Thoracic aorta (tissue), 2 donors: ENCODE results near the gene TRMT6. TPM values are rescaled to one million over a fixed set of nuclear protein-coding genes. Genes with fewer than 3 reads are reported as not detected.

ENCODE experiments used
- ATAC-seq: fragments of 150-250 bp; one replicate; pipeline ENCODE4 v1.8.0; 2017; ENCODE audit warnings: low read depth; ENCODE audit not compliant: insufficient number of reproducible peaks, low FRiP score
- DNase-seq: peaks from one replicate; pipeline ENCODE4 v3.0.0-alpha.2; 2020; ENCODE audit warnings: low spot score
- H3K27ac ChIP-seq, 2 donors: fragments of 200-600 bp; sonication (generic); 1 replicate in 1 of 2; 2 replicates in 1 of 2; pipeline ENCODE4 v1.5.1; 2016; ENCODE audit warnings: mild to moderate bottlenecking in 2 of 2, moderate library complexity in 2 of 2
- H3K27me3 ChIP-seq: fragments of 200-600 bp; sonication (generic); replicated peaks from 2 replicates; pipeline ENCODE4 v1.6.0; 2016; ENCODE audit warnings: mild to moderate bottlenecking; ENCODE audit not compliant: insufficient read depth
- H3K36me3 ChIP-seq: fragments of 200-600 bp; sonication (generic); one replicate; pipeline ENCODE4 v1.5.1; 2016
- H3K4me1 ChIP-seq, 2 donors: fragments of 200-600 bp; sonication (generic); 1 replicate in 1 of 2; 2 replicates in 1 of 2; pipeline versions ENCODE4 v1.5.1 to v1.6.0; 2016; ENCODE audit warnings: low read depth in 2 of 2, mild to moderate bottlenecking in 1 of 2; ENCODE audit not compliant: control insufficient read depth in 1 of 2
- H3K4me3 ChIP-seq: fragments of 200-600 bp; sonication (generic); 2 replicates; pipeline ENCODE4 v1.5.1; 2016; ENCODE audit warnings: mild to moderate bottlenecking
- H3K9me3 ChIP-seq: fragments of 200-600 bp; sonication (generic); 2 replicates; pipeline ENCODE4 v1.5.1; 2016
- total RNA-seq, 2 donors: library from RNA; depleted of rRNA; stranded (reverse); fragments of >200 nt; gene quantifications; one replicate each; pipeline versions ENCODE4 v1.1.0 to v1.2.3, GENCODE V29; 2016
- TF ChIP-seq, protein P1 (sequence below): fragments of 200-600 bp; sonication (generic); IDR thresholded peaks from one replicate; pipeline ENCODE4 v1.5.1; 2019; ENCODE audit warnings: antibody characterized with exemption

TRMT6 gene
- 10 to 100 TPM in 1 of 2 donors, 1 to 10 TPM in 1; 5.0 to 10.9 TPM for total RNA-seq

DNA sequence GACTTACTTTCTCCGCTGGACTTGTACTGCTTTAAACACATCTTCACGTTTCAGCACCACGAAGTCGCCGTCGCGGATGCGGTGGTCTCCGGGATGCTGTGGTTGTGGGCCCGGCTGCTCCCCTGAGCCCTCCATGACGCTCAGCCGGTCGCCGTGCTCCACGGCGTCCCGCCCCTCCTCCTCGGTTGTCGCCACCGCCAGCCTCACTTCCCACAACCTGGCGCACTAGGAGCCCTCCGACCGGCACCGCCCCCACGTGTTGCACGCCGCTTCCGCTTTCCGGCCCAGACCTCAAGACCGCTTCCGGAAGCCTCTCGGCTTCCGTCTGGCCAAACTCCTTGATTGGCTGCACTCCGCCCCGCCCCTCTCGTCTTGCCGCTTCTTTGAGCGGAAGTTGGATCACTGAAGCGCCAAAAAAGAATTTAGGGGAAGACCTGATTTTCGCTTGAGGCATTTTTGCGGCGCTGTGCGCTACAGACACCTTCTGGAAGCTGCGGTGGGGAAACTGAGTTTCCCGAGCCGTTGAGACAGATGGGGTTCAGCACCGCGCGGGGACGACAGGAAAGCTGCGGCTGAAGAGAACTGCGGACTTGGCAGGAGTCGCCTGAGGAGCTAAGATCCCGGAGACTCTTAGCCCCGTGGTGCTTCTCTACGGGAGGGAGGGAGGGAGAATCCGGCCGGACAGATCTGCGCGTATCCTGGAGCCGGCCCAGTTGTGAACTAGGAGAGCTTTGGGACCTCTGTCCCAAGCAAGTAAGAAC is at the start of gene TRMT6, which contains the start of gene MCM8:
Gene TRMT6, minus strand, starts transcription at position 263 of the 761 bp plus-strand sequence. Its CDS starts 128 bp downstream, at position 135.
Gene MCM8, plus strand, starts transcription at position 382 of the 761 bp plus-strand sequence. CDS start 1,364 bp downstream, outside the sequence.
- peaks cover 18 to 21% of the 10 kb centered on the region in 2 donors for H3K4me1 ChIP-seq
- no peaks in the 10 kb centered on the region for H3K9me3 ChIP-seq
- TF ChIP-seq, protein P1, sequence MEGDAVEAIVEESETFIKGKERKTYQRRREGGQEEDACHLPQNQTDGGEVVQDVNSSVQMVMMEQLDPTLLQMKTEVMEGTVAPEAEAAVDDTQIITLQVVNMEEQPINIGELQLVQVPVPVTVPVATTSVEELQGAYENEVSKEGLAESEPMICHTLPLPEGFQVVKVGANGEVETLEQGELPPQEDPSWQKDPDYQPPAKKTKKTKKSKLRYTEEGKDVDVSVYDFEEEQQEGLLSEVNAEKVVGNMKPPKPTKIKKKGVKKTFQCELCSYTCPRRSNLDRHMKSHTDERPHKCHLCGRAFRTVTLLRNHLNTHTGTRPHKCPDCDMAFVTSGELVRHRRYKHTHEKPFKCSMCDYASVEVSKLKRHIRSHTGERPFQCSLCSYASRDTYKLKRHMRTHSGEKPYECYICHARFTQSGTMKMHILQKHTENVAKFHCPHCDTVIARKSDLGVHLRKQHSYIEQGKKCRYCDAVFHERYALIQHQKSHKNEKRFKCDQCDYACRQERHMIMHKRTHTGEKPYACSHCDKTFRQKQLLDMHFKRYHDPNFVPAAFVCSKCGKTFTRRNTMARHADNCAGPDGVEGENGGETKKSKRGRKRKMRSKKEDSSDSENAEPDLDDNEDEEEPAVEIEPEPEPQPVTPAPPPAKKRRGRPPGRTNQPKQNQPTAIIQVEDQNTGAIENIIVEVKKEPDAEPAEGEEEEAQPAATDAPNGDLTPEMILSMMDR = no peak
- DNase-seq (peak; percentile 92), ATAC-seq (peak; percentile 94)
- H3K36me3 ChIP-seq = peaks cover 3% of the 10 kb centered on the region
- H3K27ac ChIP-seq = peak within 1 kb of the TSS; percentile 65 to 74
- no peaks in the 10 kb centered on the region for H3K27me3 ChIP-seq
- H3K4me3 ChIP-seq = peak within 1 kb of the TSS; percentile 91

GRCh38 chr20:5999783-6000182 is 49.5 kb upstream of the TRMT6 start:
- TF ChIP-seq, protein P1 = no peak
- Histone ChIP-seq H3K27me3 (no peaks in the 10 kb centered on the region), H3K4me1 (no peaks in the 10 kb centered on the region), H3K27ac (no peak overlapping the region), H3K36me3 (no peaks in the 10 kb centered on the region), H3K4me3 (no peak overlapping the region), H3K9me3 (no peaks in the 10 kb centered on the region)
- no peak for DNase-seq
- ATAC-seq = no peak

GRCh38 chr20:5996765-5997164 is 46.4 kb upstream of the TRMT6 start:
- Histone ChIP-seq H3K4me1 (no peaks in the 10 kb centered on the region), H3K36me3 (no peaks in the 10 kb centered on the region), H3K27ac (no peak overlapping the region), H3K9me3 (no peaks in the 10 kb centered on the region), H3K27me3 (no peaks in the 10 kb centered on the region), H3K4me3 (no peak overlapping the region)
- TF ChIP-seq, protein P1 = no peak
- ATAC-seq = no peak
- no peak for DNase-seq

- Histone ChIP-seq H3K27me3 (no peaks in the 10 kb centered on the region), H3K27ac (no peak overlapping the region), H3K9me3 (no peaks in the 10 kb centered on the region), H3K4me3 (no peak overlapping the region), H3K4me1 (no peaks in the 10 kb centered on the region), H3K36me3 (no peaks in the 10 kb centered on the region)
- ATAC-seq (no peak), DNase-seq (no peak)
- TF ChIP-seq, protein P1 = no peak
Observed at GRCh38 chr20:5991623-5992441, 41.5 kb upstream of the TRMT6 start.

- H3K27ac ChIP-seq = no peak overlapping the region
- H3K27me3 ChIP-seq = no peaks in the 10 kb centered on the region
- no peaks in the 10 kb centered on the region for H3K4me1 ChIP-seq
- ATAC-seq (no peak), DNase-seq (no peak)
- H3K4me3 ChIP-seq = no peak overlapping the region
- no peaks in the 10 kb centered on the region for H3K36me3 ChIP-seq
- TF ChIP-seq, protein P1 = no peak
- no peaks in the 10 kb centered on the region for H3K9me3 ChIP-seq
Observed at GRCh38 chr20:5990946-5991345, 40.6 kb upstream of the TRMT6 start.
